Measurements from ENCODE around the gene CHST12.

Gene CHST12

GRCh38 chr7:2354939-2355704, 48.3 kb upstream of the CHST12 start:
- Histone ChIP-seq H3K4me3 (ENCODE audit: low read length) (peak overlapping the region; percentile 89), H2AFZ (ENCODE audit: low read length) (no peak overlapping the region), H3F3A (ENCODE audit: insufficient read depth, low read length) (peaks cover 7% of the 10 kb centered on the region), H3K27ac (ENCODE audit: low read length) (peak overlapping the region; percentile 19; the same call in 1 of the 2 replicates), H3K27me3 (replicated peaks; ENCODE audit: insufficient read depth, low read length) (no peaks in the 10 kb centered on the region), H3K36me3 (replicated peaks; ENCODE audit: insufficient read depth, low read length) (peaks cover 6% of the 10 kb centered on the region; the same call in 1 of the 2 replicates), H3K9ac (ENCODE audit: low read length) (peak overlapping the region; percentile 100), H3K4me1 (ENCODE audit: low read length) (peaks cover 13% of the 10 kb centered on the region), H3K4me2 (ENCODE audit: low read depth, low read length) (peak overlapping the region; percentile 80), H3K9me2 (replicated peaks; ENCODE audit: insufficient read depth, low read length) (no peaks in the 10 kb centered on the region), H3K79me2 (ENCODE audit: low read length) (peaks cover 53% of the 10 kb centered on the region), H4K20me1 (ENCODE audit: insufficient read depth, low read length) (peaks cover 37% of the 10 kb centered on the region), H3K9me3 (replicated peaks; ENCODE audit: insufficient read depth, low read length) (no peaks in the 10 kb centered on the region)
- TF ChIP-seq EZH2phosphoT487 (IDR thresholded peaks at IDR 0.05; ENCODE audit: low read length): no peak
- DNase-seq: no peak

DNA sequence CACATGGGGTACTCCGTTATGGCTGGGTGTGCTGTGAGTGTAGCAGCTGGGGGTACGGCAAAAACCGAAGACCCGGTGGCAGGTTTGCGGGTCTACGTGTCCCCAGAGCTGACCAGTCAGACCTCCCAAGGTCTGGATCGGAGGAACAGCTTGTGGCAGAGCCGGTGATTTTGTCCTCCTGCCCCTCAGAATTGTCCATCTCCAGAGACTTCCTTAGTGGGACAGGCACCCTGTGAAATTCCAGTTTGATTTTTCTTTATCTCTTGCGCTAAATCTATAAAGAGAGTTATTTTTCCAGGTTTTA, 47.8 kb upstream of the CHST12 start:
- Histone ChIP-seq H3F3A (ENCODE audit: insufficient read depth, low read length) (peaks cover 7% of the 10 kb centered on the region), H3K79me2 (ENCODE audit: low read length) (peaks cover 58% of the 10 kb centered on the region), H3K4me3 (ENCODE audit: low read length) (peak overlapping the region; percentile 89), H3K4me1 (ENCODE audit: low read length) (peaks cover 13% of the 10 kb centered on the region), H3K9me2 (replicated peaks; ENCODE audit: insufficient read depth, low read length) (no peaks in the 10 kb centered on the region), H3K4me2 (ENCODE audit: low read depth, low read length) (peak overlapping the region; percentile 80), H3K9me3 (replicated peaks; ENCODE audit: insufficient read depth, low read length) (no peaks in the 10 kb centered on the region), H3K36me3 (replicated peaks; ENCODE audit: insufficient read depth, low read length) (peaks cover 11% of the 10 kb centered on the region; the same call in 1 of the 2 replicates), H3K27me3 (replicated peaks; ENCODE audit: insufficient read depth, low read length) (no peaks in the 10 kb centered on the region), H4K20me1 (ENCODE audit: insufficient read depth, low read length) (peaks cover 42% of the 10 kb centered on the region), H3K9ac (ENCODE audit: low read length) (peak overlapping the region; percentile 97), H3K27ac (ENCODE audit: low read length) (no peak overlapping the region), H2AFZ (ENCODE audit: low read length) (no peak overlapping the region)
- TF ChIP-seq EZH2phosphoT487 (IDR thresholded peaks at IDR 0.05; ENCODE audit: low read length) (no peak), EZH2 (optimal IDR thresholded peaks at IDR 0.05; ENCODE audit: low read depth, low read length) (no peak), CTCF (IDR thresholded peaks at IDR 0.05; ENCODE audit: low read length) (no peak)
- DNase-seq: no peak

- Histone ChIP-seq H3K4me1 (ENCODE audit: low read length) (peaks cover 13% of the 10 kb centered on the region), H3K4me3 (ENCODE audit: low read length) (no peak overlapping the region), H3K79me2 (ENCODE audit: low read length) (peaks cover 71% of the 10 kb centered on the region), H3K9me3 (replicated peaks; ENCODE audit: insufficient read depth, low read length) (no peaks in the 10 kb centered on the region), H3K9ac (ENCODE audit: low read length) (no peak overlapping the region), H3K27ac (ENCODE audit: low read length) (no peak overlapping the region), H3F3A (ENCODE audit: insufficient read depth, low read length) (peaks cover 7% of the 10 kb centered on the region), H3K36me3 (replicated peaks; ENCODE audit: insufficient read depth, low read length) (peaks cover 14% of the 10 kb centered on the region; the same call in 1 of the 2 replicates), H3K9me2 (replicated peaks; ENCODE audit: insufficient read depth, low read length) (no peaks in the 10 kb centered on the region), H3K4me2 (ENCODE audit: low read depth, low read length) (peak overlapping the region; percentile 80; the same call in 1 of the 2 replicates), H2AFZ (ENCODE audit: low read length) (no peak overlapping the region), H4K20me1 (ENCODE audit: insufficient read depth, low read length) (peaks cover 49% of the 10 kb centered on the region), H3K27me3 (replicated peaks; ENCODE audit: insufficient read depth, low read length) (no peaks in the 10 kb centered on the region)
- no peak for DNase-seq
- TF ChIP-seq EZH2 (optimal IDR thresholded peaks at IDR 0.05; ENCODE audit: low read depth, low read length) (no peak), EZH2phosphoT487 (IDR thresholded peaks at IDR 0.05; ENCODE audit: low read length) (no peak), CTCF (IDR thresholded peaks at IDR 0.05; ENCODE audit: low read length) (no peak)
Observed at GRCh38 chr7:2357165-2357564, 46.2 kb upstream of the CHST12 start.

DNA sequence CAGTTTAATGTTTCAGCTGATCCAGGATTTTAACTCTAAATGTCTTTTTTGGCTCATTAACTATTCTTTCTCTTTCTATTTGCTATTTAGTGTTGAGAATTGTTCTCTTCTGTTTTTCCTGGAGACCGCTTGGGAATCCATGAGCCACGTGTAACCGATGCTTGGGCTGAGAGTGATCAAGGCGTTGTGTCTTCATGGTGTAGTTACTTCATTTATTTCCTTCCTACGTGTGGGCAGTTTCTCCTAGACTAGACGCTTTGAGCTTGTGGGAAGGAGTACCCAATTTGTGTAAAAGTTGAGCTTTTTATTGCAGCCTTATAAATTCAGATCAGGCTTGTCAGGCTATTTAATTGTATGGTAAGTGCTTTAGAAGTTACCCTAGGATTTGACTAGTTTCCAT, 45.8 kb upstream of the CHST12 start:
- Histone ChIP-seq H3K9me2 (replicated peaks; ENCODE audit: insufficient read depth, low read length) (no peaks in the 10 kb centered on the region), H2AFZ (ENCODE audit: low read length) (no peak overlapping the region), H3K9me3 (replicated peaks; ENCODE audit: insufficient read depth, low read length) (no peaks in the 10 kb centered on the region), H3K27ac (ENCODE audit: low read length) (no peak overlapping the region), H3F3A (ENCODE audit: insufficient read depth, low read length) (peaks cover 7% of the 10 kb centered on the region), H3K79me2 (ENCODE audit: low read length) (peaks cover 75% of the 10 kb centered on the region), H3K9ac (ENCODE audit: low read length) (no peak overlapping the region), H3K4me1 (ENCODE audit: low read length) (peaks cover 13% of the 10 kb centered on the region), H4K20me1 (ENCODE audit: insufficient read depth, low read length) (peaks cover 53% of the 10 kb centered on the region), H3K4me3 (ENCODE audit: low read length) (no peak overlapping the region), H3K27me3 (replicated peaks; ENCODE audit: insufficient read depth, low read length) (no peaks in the 10 kb centered on the region), H3K36me3 (replicated peaks; ENCODE audit: insufficient read depth, low read length) (peaks cover 17% of the 10 kb centered on the region), H3K4me2 (ENCODE audit: low read depth, low read length) (no peak overlapping the region; the same call in 1 of the 2 replicates)
- no peak for DNase-seq
- TF ChIP-seq CTCF (IDR thresholded peaks at IDR 0.05; ENCODE audit: low read length) (no peak), EZH2 (optimal IDR thresholded peaks at IDR 0.05; ENCODE audit: low read depth, low read length) (no peak), EZH2phosphoT487 (IDR thresholded peaks at IDR 0.05; ENCODE audit: low read length) (no peak)

Data from MM.1S (cell line).